NK-92 (cell line): ENCODE results near the gene FMN1.
"Not testable (repeated sequence)": the region's sequence is repeated elsewhere in the genome, so short reads cannot be mapped to it uniquely, and the experiment has no call there.

ENCODE experiments used
- DNase-seq: peaks from one replicate; lab custom pipeline; 2025; ENCODE audit not compliant: unreplicated experiment; lab: John Stamatoyannopoulos, UW

FMN1 gene

GRCh38 chr15:32990071-32990470, 204.4 kb downstream of the FMN1 start:
- DNase-seq = no peak

- no peak for DNase-seq
These were observed 207.4 kb downstream of the FMN1 start for GRCh38 chr15:32987067-32987466.

GRCh38 chr15:32986147-32986546, 208.4 kb downstream of the FMN1 start:
- DNase-seq = no peak

GRCh38 chr15:32983679-32984078, 210.8 kb downstream of the FMN1 start:
- DNase-seq = no peak

- DNase-seq = no peak
These were observed 212.5 kb downstream of the FMN1 start for GRCh38 chr15:32982001-32982400.

- DNase-seq = no peak
These were observed 213.0 kb downstream of the FMN1 start for GRCh38 chr15:32981536-32981935.

GRCh38 chr15:32979710-32980109, 214.8 kb downstream of the FMN1 start:
- no peak for DNase-seq

- DNase-seq = no peak
These were observed 217.0 kb downstream of the FMN1 start for GRCh38 chr15:32977506-32977905.

- no peak for DNase-seq
These were observed 219.8 kb downstream of the FMN1 start for GRCh38 chr15:32974691-32975090.

GRCh38 chr15:32972686-32973085, 221.8 kb downstream of the FMN1 start:
- DNase-seq = no peak

GRCh38 chr15:32970847-32971246, 223.7 kb downstream of the FMN1 start:
- no peak for DNase-seq

GRCh38 chr15:32967521-32967920, 227.0 kb downstream of the FMN1 start:
- no peak for DNase-seq

GRCh38 chr15:32966512-32966911, 228.0 kb downstream of the FMN1 start:
- DNase-seq = no peak

GRCh38 chr15:32965897-32966296, 228.6 kb downstream of the FMN1 start:
- no peak for DNase-seq

GRCh38 chr15:32959077-32959476, 235.4 kb downstream of the FMN1 start:
- DNase-seq = no peak

- no peak for DNase-seq
These were observed 237.3 kb downstream of the FMN1 start for GRCh38 chr15:32957219-32957618.

GRCh38 chr15:32956711-32957110, 237.8 kb downstream of the FMN1 start:
- no peak for DNase-seq

- no peak for DNase-seq
These were observed 238.5 kb downstream of the FMN1 start for GRCh38 chr15:32956006-32956405.

GRCh38 chr15:32953533-32953910, 241.0 kb downstream of the FMN1 start:
- no peak for DNase-seq

GRCh38 chr15:32952901-32953532, 241.5 kb downstream of the FMN1 start:
- no peak for DNase-seq

- DNase-seq = no peak
These were observed 242.6 kb downstream of the FMN1 start for GRCh38 chr15:32951736-32952464.

- DNase-seq = not testable (repeated sequence)
These were observed 244.5 kb downstream of the FMN1 start for GRCh38 chr15:32950051-32950450.

- DNase-seq = no peak
These were observed 248.3 kb downstream of the FMN1 start for GRCh38 chr15:32946210-32946609.
